Measurements from ENCODE around the gene GDA.

GRCh38 chr9:72113056-72113455 lies 36.2 kb upstream of the GDA start:
- TF ChIP-seq POLR2A (IDR thresholded peaks at IDR 0.05; ENCODE audit: extremely low read depth, insufficient read length) (no peak), CTCF (IDR thresholded peaks at IDR 0.05; ENCODE audit: low read depth, low read length) (no peak)

Data from NB4 (cell line).